H1 (cell line): Measurements from ENCODE around the gene ARNT2. TPM values are rescaled to one million over a fixed set of nuclear protein-coding genes. Genes with fewer than 3 reads are reported as not detected.

ENCODE experiments used
- CTCF ChIA-PET: fragments of 300-600 bp; sonication (Branson Sonifier 250); formaldehyde crosslinking; loops from one replicate; lab custom pipeline; 2021; ENCODE audit not compliant: partially characterized antibody; lab: Charles Lee
- POLR2A ChIA-PET: fragments of 300-600 bp; sonication (Branson Sonifier 250); formaldehyde crosslinking; loops from one replicate; lab custom pipeline; 2021; ENCODE audit warnings: inconsistent platforms; ENCODE audit not compliant: partially characterized antibody; lab: Charles Lee
- DNase-seq, 2 experiments: peaks; one replicate each; pipeline versions ENCODE4 v3.0.0 to v3.0.0-alpha.2; 2010 to 2022; ENCODE audit warnings: low spot score in 2 of 2, low read depth in 1 of 2, mixed read lengths in 1 of 2
- FAIRE-seq: peaks from 2 replicates; lab custom pipeline; 2011; peaks lifted over from hg19 to GRCh38; lab: Jason Lieb, UNC
- H2AFZ ChIP-seq: 2 replicates; pipeline ENCODE4 v1.8.1; 2012; ENCODE audit warnings: low read length, inconsistent platforms
- H2AK5ac ChIP-seq: 2 replicates; pipeline ENCODE4 v1.6.1; 2013; ENCODE audit warnings: low read depth, low read length
- H2BK120ac ChIP-seq: replicated peaks from 2 replicates; pipeline ENCODE3; 2013; ENCODE audit warnings: low read depth, low read length, inconsistent platforms
- H2BK12ac ChIP-seq: 2 replicates; pipeline ENCODE4 v1.6.1; 2013; ENCODE audit warnings: low read depth, low read length
- H2BK15ac ChIP-seq: 2 replicates; pipeline ENCODE4 v1.6.1; 2013; ENCODE audit warnings: low read length
- H2BK20ac ChIP-seq: 2 replicates; pipeline ENCODE4 v1.6.1; 2013; ENCODE audit warnings: low read length
- H2BK5ac ChIP-seq: 2 replicates; pipeline ENCODE4 v1.6.1; 2013; ENCODE audit warnings: low read depth, low read length
- H3K14ac ChIP-seq: 2 replicates; pipeline ENCODE4 v1.6.1; 2013; ENCODE audit warnings: inconsistent platforms; ENCODE audit not compliant: insufficient read length
- H3K18ac ChIP-seq: 2 replicates; pipeline ENCODE4 v1.6.1; 2013; ENCODE audit warnings: low read length; ENCODE audit errors: extremely low read depth
- H3K23ac ChIP-seq: 2 replicates; pipeline ENCODE4 v1.6.1; 2013; ENCODE audit warnings: inconsistent platforms; ENCODE audit not compliant: insufficient read length
- H3K23me2 ChIP-seq: 2 replicates; pipeline ENCODE4 v1.6.1; 2013; ENCODE audit warnings: low read depth, low read length
- H3K27ac ChIP-seq: 2 replicates; pipeline ENCODE4 v1.6.1; 2011; ENCODE audit warnings: low read depth, low read length, inconsistent platforms
- H3K27me3 ChIP-seq, 4 experiments: replicated peaks in 1 of 4; 1 replicate in 1 of 4; 2 replicates in 3 of 4; pipeline versions ENCODE4 v1.6.1 to v1.8.1; 2011 to 2013; ENCODE audit warnings: low read length in 3 of 4, mild to moderate bottlenecking in 3 of 4, inconsistent platforms in 2 of 4, mixed read lengths in 2 of 4, moderate library complexity in 1 of 4; ENCODE audit not compliant: control insufficient read depth in 3 of 4, insufficient read depth in 3 of 4; ENCODE audit errors: extremely low read depth in 1 of 4
- H3K36me3 ChIP-seq, 4 experiments: 2 replicates each; pipeline versions ENCODE4 v1.6.1 to v1.8.1; 2011 to 2013; ENCODE audit warnings: mild to moderate bottlenecking in 4 of 4, low read length in 3 of 4, moderate library complexity in 2 of 4, control low read depth in 1 of 4, inconsistent platforms in 1 of 4; ENCODE audit not compliant: insufficient read depth in 4 of 4, control insufficient read depth in 2 of 4
- H3K4ac ChIP-seq: replicated peaks from 2 replicates; pipeline ENCODE3; 2013; ENCODE audit warnings: low read length, low read depth, mixed read lengths, inconsistent platforms; ENCODE audit not compliant: insufficient read length
- H3K4me1 ChIP-seq, 4 experiments: replicated peaks in 1 of 4; 1 replicate in 1 of 4; 2 replicates in 3 of 4; pipeline versions ENCODE4 v1.6.1 to v1.8.1; 2011 to 2013; ENCODE audit warnings: low read length in 3 of 4, inconsistent platforms in 2 of 4, mixed read lengths in 1 of 4; ENCODE audit not compliant: insufficient read depth in 4 of 4, control insufficient read depth in 3 of 4
- H3K4me2 ChIP-seq, 2 experiments: 2 replicates each; pipeline versions ENCODE4 v1.6.1 to v1.8.1; 2011 to 2013; ENCODE audit warnings: low read depth in 2 of 2, low read length in 2 of 2, control low read depth in 1 of 2, inconsistent platforms in 1 of 2, mild to moderate bottlenecking in 1 of 2; ENCODE audit not compliant: insufficient read depth in 1 of 2
- H3K4me3 ChIP-seq, 4 experiments: fragments of 200-600, 300-600 bp in 1 of 4; sonication (generic), shearing (Covaris generic), sonication (Bioruptor Twin) in 1 of 4; 2 replicates each; pipeline versions ENCODE4 v1.5.1 to v1.8.1; 2011 to 2016; ENCODE audit warnings: low read length in 4 of 4, low read depth in 3 of 4, control low read depth in 2 of 4, inconsistent platforms in 2 of 4, mild to moderate bottlenecking in 2 of 4, mixed read lengths in 1 of 4, moderate library complexity in 1 of 4; ENCODE audit not compliant: insufficient read depth in 2 of 4; ENCODE audit errors: extremely low read depth in 1 of 4
- H3K56ac ChIP-seq: replicated peaks from 2 replicates; pipeline ENCODE3; 2013; ENCODE audit warnings: low read depth, mild to moderate bottlenecking, mixed read lengths, low read length, inconsistent platforms; ENCODE audit not compliant: insufficient read length
- H3K79me1 ChIP-seq: 2 replicates; pipeline ENCODE4 v1.6.1; 2013; ENCODE audit warnings: low read depth, low read length, control low read depth
- H3K79me2 ChIP-seq, 2 experiments: 2 replicates each; pipeline versions ENCODE4 v1.6.1 to v1.8.1; 2012 to 2013; ENCODE audit warnings: low read length in 2 of 2, mild to moderate bottlenecking in 2 of 2, inconsistent platforms in 1 of 2; ENCODE audit not compliant: insufficient read depth in 2 of 2, control insufficient read depth in 1 of 2
- H3K9ac ChIP-seq, 4 experiments: replicated peaks in 1 of 4; 1 replicate in 1 of 4; 2 replicates in 3 of 4; pipeline versions ENCODE4 v1.6.1 to v1.8.1; 2011 to 2013; ENCODE audit warnings: low read depth in 3 of 4, low read length in 3 of 4, control low read depth in 2 of 4, mild to moderate bottlenecking in 2 of 4, moderate library complexity in 2 of 4, inconsistent platforms in 1 of 4; ENCODE audit errors: extremely low read depth in 1 of 4
- H3K9me3 ChIP-seq, 2 experiments: 2 replicates each; pipeline versions ENCODE4 v1.6.1 to v1.8.1; 2012 to 2013; ENCODE audit warnings: mild to moderate bottlenecking in 2 of 2, moderate library complexity in 2 of 2, control low read depth in 1 of 2, inconsistent platforms in 1 of 2, low read depth in 1 of 2, low read length in 1 of 2, mixed read lengths in 1 of 2; ENCODE audit not compliant: insufficient read depth in 2 of 2
- H4K20me1 ChIP-seq, 2 experiments: replicated peaks in 1 of 2; 2 replicates each; pipeline versions ENCODE3 to v1.8.1; 2011 to 2013; ENCODE audit warnings: inconsistent platforms in 2 of 2, low read length in 2 of 2, mild to moderate bottlenecking in 1 of 2; ENCODE audit not compliant: insufficient read depth in 2 of 2, control insufficient read depth in 1 of 2
- H4K5ac ChIP-seq: 2 replicates; pipeline ENCODE4 v1.6.1; 2013; ENCODE audit warnings: low read length, low read depth, mixed read lengths, inconsistent platforms; ENCODE audit not compliant: insufficient read length
- H4K8ac ChIP-seq: 2 replicates; pipeline ENCODE4 v1.8.0; 2013; ENCODE audit warnings: mild to moderate bottlenecking, moderate library complexity, low read length, inconsistent platforms; ENCODE audit not compliant: insufficient read depth; ENCODE audit errors: extremely low read depth
- H4K91ac ChIP-seq: replicated peaks from 2 replicates; pipeline ENCODE3; 2013; ENCODE audit warnings: low read length, mixed read lengths, inconsistent platforms; ENCODE audit not compliant: insufficient read length
- ASH2L ChIP-seq: fragments of 200-600, 300-600 bp; sonication (generic); IDR thresholded peaks from one replicate; pipeline ENCODE4 v1.7.1; 2017; ENCODE audit warnings: low read length
- BRCA1 ChIP-seq: IDR thresholded peaks from 2 replicates; pipeline ENCODE4 v1.6.1; 2012; ENCODE audit warnings: low read depth, low read length, improper control_type of control experiment
- CEBPB ChIP-seq: IDR thresholded peaks from 2 replicates; pipeline ENCODE4 v1.6.1; 2012; ENCODE audit warnings: low read depth, low read length
- KDM1A ChIP-seq: fragments of 200-600, 300-600 bp; sonication (generic); IDR thresholded peaks from 2 replicates; pipeline ENCODE4 v1.7.1; 2016; ENCODE audit warnings: mild to moderate bottlenecking, low read length, borderline replicate concordance
- MAFK ChIP-seq: IDR thresholded peaks from 2 replicates; pipeline ENCODE4 v1.6.1; 2012; ENCODE audit warnings: low read depth, mild to moderate bottlenecking, improper control_type of control experiment, low read length
- RAD21 ChIP-seq, 2 experiments: IDR thresholded peaks in 1 of 2; conservative IDR thresholded peaks in 1 of 2; 2 replicates each; pipeline ENCODE4 v1.6.1; 2011; ENCODE audit warnings: low read depth in 2 of 2, low read length in 2 of 2, improper control_type of control experiment in 1 of 2, inconsistent platforms in 1 of 2, mild to moderate bottlenecking in 1 of 2, moderate library complexity in 1 of 2
- RFX5 ChIP-seq: IDR thresholded peaks from 2 replicates; pipeline ENCODE4 v1.6.1; 2011; ENCODE audit warnings: low read depth, low read length, improper control_type of control experiment, borderline replicate concordance
- TCF12 ChIP-seq: IDR thresholded peaks from 2 replicates; pipeline ENCODE4 v1.6.1; 2011; ENCODE audit warnings: low read depth, mild to moderate bottlenecking, low read length
- WGBS, 2 experiments: shearing (Covaris generic) in 1 of 2; methylation state at CpG; one replicate each; pipeline versions ENCODE4 v1.1.6 to v1.1.7; 2013 to 2015; ENCODE audit warnings: low lambda C conversion rate in 2 of 2, mixed read lengths in 2 of 2, inconsistent platforms in 1 of 2, low coverage in 1 of 2, missing lambda C conversion rate in 1 of 2; ENCODE audit not compliant: insufficient replicate concordance in 2 of 2, insufficient coverage in 1 of 2, insufficient read length in 1 of 2; ENCODE audit errors: extremely low coverage in 1 of 2, missing lambda C conversion rate in 1 of 2; 5-methylcytosine and 5-hydroxymethylcytosine counted together
- polyA plus RNA-seq, 7 experiments: library from polyadenylated mRNA; depleted of rRNA in 3 of 7; stranded (reverse) in 5 of 7; unstranded in 2 of 7; fragments of >200 nt in 5 of 7; fragments of 200-250 nt in 2 of 7; gene quantifications; 1 replicate in 5 of 7; 2 replicates in 1 of 7; 4 replicates in 1 of 7; pipeline versions ENCODE4 v1.2.1 to v1.2.3, GENCODE V29; 2011 to 2013; ENCODE audit warnings: missing spikeins in 2 of 7, mixed read lengths in 2 of 7
- total RNA-seq: library from RNA; stranded (reverse); fragmentation: NEBNext Ultra II Directional; extraction: Animal tissue kit (Norgen Biotek cat#: 25700); gene quantifications from 2 replicates; pipeline ENCODE4 v1.2.1, GENCODE V29; 2021
- TF ChIP-seq, protein P1 (sequence below), 3 experiments: IDR thresholded peaks; 1 replicate in 2 of 3; 2 replicates in 1 of 3; pipeline versions ENCODE4 v1.5.1 to v1.6.1; 2011; ENCODE audit warnings: low read length in 3 of 3, mild to moderate bottlenecking in 3 of 3, inconsistent platforms in 2 of 3, low read depth in 1 of 3, moderate library complexity in 1 of 3; ENCODE audit not compliant: insufficient read depth in 1 of 3; ENCODE audit errors: control extremely low read depth in 1 of 3

Gene ARNT2
- total and polyA plus RNA-seq, 2 of the 8 experiments (the other 6 are each of a cell fraction or from before 2014, with no cell fraction given) = 9.5 to 14.6 TPM

GRCh38 chr15:80480171-80480811 is 76.1 kb downstream of the ARNT2 start:
- no peaks in the 10 kb centered on the region; the same call in 1 of the 2 replicates for H3K79me1 ChIP-seq
- no peak overlapping the region for H2BK120ac ChIP-seq
- ChIA-PET POLR2A (interaction anchor here (0.9 to 1.2 kb wide), 5 partner anchors 8 to 281 kb away, joined by 3 to 4 read pairs (median 3); no protein-coding TSS in a partner anchor), CTCF (interaction anchor here (0.6 to 21.1 kb wide), 11 partner anchors 9 to 300 kb away, joined by 3 to 187 read pairs (median 3); partner anchors contain the start of gene CEMIP)
- H3K18ac ChIP-seq = peak overlapping the region; percentile 65
- no peak overlapping the region for H3K14ac ChIP-seq
- H3K4me3 ChIP-seq = no peak overlapping the region; a peak in 1 of 8 replicates
- no peak overlapping the region for H2AK5ac ChIP-seq
- H3K27me3 ChIP-seq = no peaks in the 10 kb centered on the region
- no peak overlapping the region for H3K4me2 ChIP-seq
- H2AFZ ChIP-seq = no peak overlapping the region
- H4K91ac ChIP-seq = no peak overlapping the region
- H3K23me2 ChIP-seq = no peaks in the 10 kb centered on the region
- 0 out of 2 replicates have a peak overlapping the region, but pooled peaks have one; percentile 40 for H2BK20ac ChIP-seq
- peaks cover 0 to 13% (median 8%) of the 10 kb centered on the region in 4 experiments; a peak in 5 of 8 replicates for H3K36me3 ChIP-seq
- H4K5ac ChIP-seq = no peak overlapping the region
- peak overlapping the region; percentile 72 for H2BK5ac ChIP-seq
- H3K9me3 ChIP-seq = peaks cover 0 to 3% of the 10 kb centered on the region in 2 experiments; a peak in 2 of 4 replicates
- H2BK15ac ChIP-seq = no peak overlapping the region
- no peak overlapping the region for H3K4ac ChIP-seq
- peaks cover 0 to 12% (median 10%) of the 10 kb centered on the region in 4 experiments; a peak in 6 of 7 replicates for H3K4me1 ChIP-seq
- H4K8ac ChIP-seq = no peak overlapping the region
- DNase-seq (no peak), FAIRE-seq (no peak)
- no peak overlapping the region for H3K9ac ChIP-seq
- no peaks in the 10 kb centered on the region for H4K20me1 ChIP-seq
- H3K56ac ChIP-seq = no peak overlapping the region
- H3K27ac ChIP-seq = peak overlapping the region; percentile 28; the same call in 1 of the 2 replicates
- H3K79me2 ChIP-seq = no peaks in the 10 kb centered on the region
- no peak overlapping the region for H3K23ac ChIP-seq
- H2BK12ac ChIP-seq = peak overlapping the region; percentile 43
- WGBS, 2 experiments = 80% methylated on average over 6 of the region's 6 CpGs; no CpG with 5 or more reads in 1 of the 2 experiments
- TF ChIP-seq TCF12 = no peak
- no peak for TF ChIP-seq CEBPB
- TF ChIP-seq, protein P1, sequence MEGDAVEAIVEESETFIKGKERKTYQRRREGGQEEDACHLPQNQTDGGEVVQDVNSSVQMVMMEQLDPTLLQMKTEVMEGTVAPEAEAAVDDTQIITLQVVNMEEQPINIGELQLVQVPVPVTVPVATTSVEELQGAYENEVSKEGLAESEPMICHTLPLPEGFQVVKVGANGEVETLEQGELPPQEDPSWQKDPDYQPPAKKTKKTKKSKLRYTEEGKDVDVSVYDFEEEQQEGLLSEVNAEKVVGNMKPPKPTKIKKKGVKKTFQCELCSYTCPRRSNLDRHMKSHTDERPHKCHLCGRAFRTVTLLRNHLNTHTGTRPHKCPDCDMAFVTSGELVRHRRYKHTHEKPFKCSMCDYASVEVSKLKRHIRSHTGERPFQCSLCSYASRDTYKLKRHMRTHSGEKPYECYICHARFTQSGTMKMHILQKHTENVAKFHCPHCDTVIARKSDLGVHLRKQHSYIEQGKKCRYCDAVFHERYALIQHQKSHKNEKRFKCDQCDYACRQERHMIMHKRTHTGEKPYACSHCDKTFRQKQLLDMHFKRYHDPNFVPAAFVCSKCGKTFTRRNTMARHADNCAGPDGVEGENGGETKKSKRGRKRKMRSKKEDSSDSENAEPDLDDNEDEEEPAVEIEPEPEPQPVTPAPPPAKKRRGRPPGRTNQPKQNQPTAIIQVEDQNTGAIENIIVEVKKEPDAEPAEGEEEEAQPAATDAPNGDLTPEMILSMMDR (IDR thresholded peaks at IDR 0.05; ENCODE audit: control extremely low read depth in 1 of 3, insufficient read depth in 1 of 3, low read depth in 1 of 3, low read length in 3 of 3) = no peak
- no peak for TF ChIP-seq RAD21 (IDR thresholded peaks at IDR 0.05 in 1 of 2, conservative IDR thresholded peaks at IDR 0.05 in 1 of 2; ENCODE audit: low read depth in 2 of 2, low read length in 2 of 2)
- no peak for TF ChIP-seq ASH2L
- TF ChIP-seq RFX5 = no peak
- TF ChIP-seq MAFK = no peak
- no peak for TF ChIP-seq BRCA1
- no peak for TF ChIP-seq KDM1A
